Endodermal cell (in vitro differentiated cells): ENCODE data around the gene SLC16A13. TPM values are rescaled to one million over a fixed set of nuclear protein-coding genes. Genes with fewer than 3 reads are reported as not detected.

Experiments
- DNase-seq: peaks from one replicate; pipeline ENCODE4 v3.0.0-alpha.2; 2017
- H3K27ac ChIP-seq: 2 replicates; pipeline ENCODE4 v1.5.1; 2013; ENCODE audit warnings: mild to moderate bottlenecking, low read depth, low read length, moderate library complexity
- H3K27me3 ChIP-seq: 2 replicates; pipeline ENCODE4 v1.6.1; 2013; ENCODE audit warnings: mild to moderate bottlenecking, low read length, moderate library complexity; ENCODE audit not compliant: insufficient read depth, control insufficient read depth, poor library complexity, severe bottlenecking
- H3K36me3 ChIP-seq: 2 replicates; pipeline ENCODE4 v1.7.0; 2013; ENCODE audit warnings: mild to moderate bottlenecking, low read length, moderate library complexity; ENCODE audit not compliant: control insufficient read depth, insufficient read depth
- H3K4me1 ChIP-seq: one replicate; pipeline ENCODE4 v1.7.0; 2013; ENCODE audit warnings: low read length; ENCODE audit not compliant: control insufficient read depth, insufficient read depth
- H3K4me3 ChIP-seq: 2 replicates; pipeline ENCODE4 v1.5.1; 2013; ENCODE audit warnings: mild to moderate bottlenecking, low read length, moderate library complexity
- H3K9ac ChIP-seq: 2 replicates; pipeline ENCODE4 v1.6.1; 2013; ENCODE audit warnings: mild to moderate bottlenecking, low read length, moderate library complexity; ENCODE audit not compliant: poor library complexity, severe bottlenecking; ENCODE audit errors: extremely low read depth
- H3K9me3 ChIP-seq: 2 replicates; pipeline ENCODE4 v1.6.1; 2013; ENCODE audit warnings: mild to moderate bottlenecking, low read length, moderate library complexity; ENCODE audit not compliant: control insufficient read depth
- H3K27ac Mint-ChIP-seq: 2 replicates; pipeline ENCODE4 v1.8.0; 2020; ENCODE audit warnings: mixed read lengths
- H3K27me3 Mint-ChIP-seq: 2 replicates; pipeline ENCODE4 v1.8.0; 2021; ENCODE audit warnings: mild to moderate bottlenecking, mixed read lengths; ENCODE audit not compliant: insufficient read depth
- H3K36me3 Mint-ChIP-seq: 2 replicates; pipeline ENCODE4 v1.8.0; 2020; ENCODE audit warnings: low read depth, mixed read lengths
- H3K4me1 Mint-ChIP-seq: 2 replicates; pipeline ENCODE4 v1.8.0; 2020; ENCODE audit warnings: mixed read lengths
- H3K4me3 Mint-ChIP-seq: 2 replicates; pipeline ENCODE4 v1.8.0; 2020; ENCODE audit warnings: mild to moderate bottlenecking, moderate library complexity, mixed read lengths
- H3K9me3 Mint-ChIP-seq: 2 replicates; pipeline ENCODE4 v1.8.0; 2020; ENCODE audit warnings: mild to moderate bottlenecking, mixed read lengths
- CTCF ChIP-seq: fragments of 200-600 bp; sonication (generic); conservative IDR thresholded peaks from 2 replicates; pipeline ENCODE4 v1.5.0; 2021; ENCODE audit warnings: antibody characterized with exemption, mild to moderate bottlenecking
- WGBS, 2 experiments: methylation state at CpG; one replicate each; pipeline versions ENCODE4 v1.1.5 to v1.1.7; 2013; ENCODE audit warnings: missing lambda C conversion rate in 2 of 2, mixed read lengths in 1 of 2; ENCODE audit not compliant: insufficient coverage in 1 of 2, insufficient read length in 1 of 2; 5-methylcytosine and 5-hydroxymethylcytosine counted together
- total RNA-seq, 2 donors: library from RNA; stranded (reverse); fragmentation: NEBNext Ultra II Directional in 1 of 2; extraction: Animal tissue kit (Norgen Biotek cat#: 25700) in 1 of 2; gene quantifications; 2 replicates in 1 of 2; 3 replicates in 1 of 2; pipeline ENCODE4 v1.2.1, GENCODE V29; 2021

SLC16A13 gene
- total RNA-seq, 2 donors from 2014 or later: 18.8 to 19.9 TPM

GRCh38 chr17:7070712-7071111 lies 34.9 kb downstream of the SLC16A13 start:
- Histone ChIP-seq H3K4me3 (no peak overlapping the region), H3K9ac (no peak overlapping the region), H3K9me3 (peaks cover 17% of the 10 kb centered on the region), H3K27ac (no peak overlapping the region), H3K4me1 (no peaks in the 10 kb centered on the region), H3K36me3 (no peaks in the 10 kb centered on the region), H3K27me3 (no peaks in the 10 kb centered on the region)
- H3K27ac Mint-ChIP-seq: no peak overlapping the region
- DNase-seq: no peak
- no peak overlapping the region for H3K4me3 Mint-ChIP-seq
- peaks cover 26% of the 10 kb centered on the region for H3K9me3 Mint-ChIP-seq
- H3K36me3 Mint-ChIP-seq: no peaks in the 10 kb centered on the region
- TF ChIP-seq CTCF: no peak
- peaks cover 16% of the 10 kb centered on the region for H3K27me3 Mint-ChIP-seq
- H3K4me1 Mint-ChIP-seq: no peaks in the 10 kb centered on the region
- WGBS, 2 experiments: 90 to 100% methylated on average over 1 to 3 of the region's 3 CpGs

- no peak overlapping the region for H3K27ac Mint-ChIP-seq
- no peaks in the 10 kb centered on the region for H3K4me1 ChIP-seq
- no peak overlapping the region for H3K4me3 Mint-ChIP-seq
- H3K9ac ChIP-seq: no peak overlapping the region
- H3K9me3 ChIP-seq: peaks cover 12% of the 10 kb centered on the region
- WGBS, 2 experiments: 80% methylated on average over 1 to 2 of the region's 2 CpGs
- H3K36me3 ChIP-seq: no peaks in the 10 kb centered on the region
- H3K27ac ChIP-seq: no peak overlapping the region
- DNase-seq: no peak
- no peak overlapping the region for H3K4me3 ChIP-seq
- no peak for TF ChIP-seq CTCF
- H3K9me3 Mint-ChIP-seq: peaks cover 19% of the 10 kb centered on the region
- no peaks in the 10 kb centered on the region for H3K36me3 Mint-ChIP-seq
- H3K4me1 Mint-ChIP-seq: no peaks in the 10 kb centered on the region
- H3K27me3 ChIP-seq: no peaks in the 10 kb centered on the region
- H3K27me3 Mint-ChIP-seq: peaks cover 16% of the 10 kb centered on the region
Measured at GRCh38 chr17:7072406-7072805, 36.6 kb downstream of the SLC16A13 start.

GRCh38 chr17:7074931-7075330 lies 39.1 kb downstream of the SLC16A13 start:
- no peaks in the 10 kb centered on the region for H3K9me3 ChIP-seq
- no peak overlapping the region for H3K9ac ChIP-seq
- H3K36me3 Mint-ChIP-seq: no peaks in the 10 kb centered on the region
- WGBS, 2 experiments: 92 to 99% methylated on average over 13 to 14 of the region's 14 CpGs
- DNase-seq: no peak
- H3K4me3 Mint-ChIP-seq: no peak overlapping the region
- no peaks in the 10 kb centered on the region for H3K36me3 ChIP-seq
- H3K27me3 ChIP-seq: no peaks in the 10 kb centered on the region
- no peak overlapping the region for H3K27ac ChIP-seq
- no peak for TF ChIP-seq CTCF
- H3K27ac Mint-ChIP-seq: no peak overlapping the region
- no peak overlapping the region for H3K4me3 ChIP-seq
- peaks cover 15% of the 10 kb centered on the region for H3K27me3 Mint-ChIP-seq
- no peaks in the 10 kb centered on the region for H3K4me1 Mint-ChIP-seq
- no peaks in the 10 kb centered on the region for H3K4me1 ChIP-seq
- no peaks in the 10 kb centered on the region for H3K9me3 Mint-ChIP-seq
